Activated CD8-positive, alpha-beta T cell treated with anti-CD3 and anti-CD28 coated beads, Interleukin-2, amount 10 ng/mL, durations not matched to agents 7 days and 5 days (primary cell): Measurements from ENCODE around the gene GPRC5B. TPM values are rescaled to one million over a fixed set of nuclear protein-coding genes. Genes with fewer than 3 reads are reported as not detected.

Source experiments
- ATAC-seq: fragments of 150-1000 bp; cut with Tn5 transposase; one replicate; pipeline ENCODE4 v1.10.0; 2021; ENCODE audit warnings: moderate library complexity
- CTCF ChIA-PET: fragments of 350-600 bp; sonication (Branson Sonifier 250); formaldehyde crosslinking; loops from one replicate; lab custom pipeline; 2021; ENCODE audit warnings: antibody characterized with exemption; lab: Charles Lee
- POLR2A ChIA-PET: fragments of 350-600 bp; sonication (Branson Sonifier 250); formaldehyde crosslinking; loops from one replicate; lab custom pipeline; 2021; ENCODE audit warnings: antibody characterized with exemption; lab: Charles Lee
- DNase-seq: peaks from one replicate; pipeline ENCODE4 v3.0.0-alpha.2; 2020
- H3K27ac Mint-ChIP-seq: one replicate; pipeline ENCODE4 v1.8.0; 2021; ENCODE audit warnings: mild to moderate bottlenecking, mixed read lengths
- H3K27me3 Mint-ChIP-seq: one replicate; pipeline ENCODE4 v1.8.0; 2021; ENCODE audit warnings: low read depth, mixed read lengths
- H3K36me3 Mint-ChIP-seq: one replicate; pipeline ENCODE4 v1.8.0; 2021; ENCODE audit warnings: low read depth, mixed read lengths
- H3K4me1 Mint-ChIP-seq: one replicate; pipeline ENCODE4 v1.8.0; 2021; ENCODE audit warnings: low read depth, mixed read lengths
- H3K4me3 Mint-ChIP-seq: one replicate; pipeline ENCODE4 v1.8.0; 2021; ENCODE audit warnings: mild to moderate bottlenecking, mixed read lengths
- H3K9me3 Mint-ChIP-seq: one replicate; pipeline ENCODE4 v1.8.0; 2022; ENCODE audit warnings: mixed read lengths; ENCODE audit not compliant: insufficient read depth
- total RNA-seq, 2 experiments: library from RNA; stranded (reverse); gene quantifications; one replicate each; pipeline ENCODE4 v1.2.3, GENCODE V29; 2021

Gene GPRC5B
- total RNA-seq, 2 experiments from 2014 or later: not detected

DNA sequence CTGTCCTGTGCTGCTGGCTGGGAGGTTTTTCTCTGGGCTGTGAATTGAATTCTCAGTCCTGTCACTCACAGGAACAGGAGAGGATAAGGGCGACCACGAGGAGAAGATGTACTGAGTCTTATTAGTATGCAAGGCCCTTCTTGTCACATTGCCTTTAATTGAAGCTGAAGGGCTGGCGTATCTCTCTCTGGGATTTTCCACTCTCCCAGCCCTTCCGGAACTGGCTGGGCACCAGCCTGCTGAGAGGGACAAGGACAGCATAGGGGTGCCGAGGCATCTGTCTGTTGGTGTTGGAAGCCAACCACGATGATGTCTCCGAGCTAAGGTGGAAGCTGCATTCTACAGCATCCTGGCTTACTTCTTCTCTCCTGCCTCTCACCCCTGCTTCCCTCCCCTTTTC, 33.2 kb downstream of the GPRC5B start:
- DNase-seq: no peak
- H3K27me3 Mint-ChIP-seq: peaks cover 4% of the 10 kb centered on the region

DNA sequence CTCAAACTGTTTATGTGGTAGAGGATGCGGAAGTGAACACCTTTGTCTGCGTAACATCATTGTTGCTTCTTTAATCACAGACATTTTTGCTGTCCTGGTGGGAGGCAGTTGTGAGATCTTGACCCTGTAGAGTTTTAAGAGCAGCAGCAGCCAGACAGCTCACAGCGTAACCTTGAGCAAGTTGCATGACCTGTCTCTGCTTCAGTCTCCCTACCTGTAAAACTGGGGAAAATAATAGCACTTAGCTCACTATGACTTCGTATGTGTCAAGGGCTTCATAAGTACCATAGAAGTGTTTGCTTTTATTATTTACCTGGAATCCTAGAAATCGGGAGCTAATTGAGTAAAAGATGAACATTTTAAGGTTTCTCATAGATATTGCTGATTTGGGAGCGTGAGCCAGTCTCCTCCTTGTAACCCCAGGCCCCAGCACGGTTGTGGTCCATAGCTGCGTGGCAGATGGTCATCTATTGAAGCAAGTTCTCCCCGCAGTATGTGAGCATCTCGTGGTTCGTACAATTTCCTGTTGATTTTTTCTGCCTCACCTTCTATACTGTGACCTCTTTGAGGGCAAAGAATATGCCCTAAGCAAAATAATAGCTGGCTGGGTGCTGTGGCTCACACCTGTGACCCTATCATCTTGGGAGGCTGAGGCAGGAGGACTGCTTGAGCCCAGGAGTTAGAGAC, 34.4 kb downstream of the GPRC5B start:
- no peak for ATAC-seq

More for the DNA sequence above, 33.2 kb downstream of the GPRC5B start:
- CTCF ChIA-PET: no interaction called here
- H3K36me3 Mint-ChIP-seq: no peaks in the 10 kb centered on the region
- no peak overlapping the region for H3K27ac Mint-ChIP-seq
- no peaks in the 10 kb centered on the region for H3K4me1 Mint-ChIP-seq
- POLR2A ChIA-PET: no interaction called here
- H3K4me3 Mint-ChIP-seq: no peak overlapping the region
- no peaks in the 10 kb centered on the region for H3K9me3 Mint-ChIP-seq
- ATAC-seq: no peak

DNA sequence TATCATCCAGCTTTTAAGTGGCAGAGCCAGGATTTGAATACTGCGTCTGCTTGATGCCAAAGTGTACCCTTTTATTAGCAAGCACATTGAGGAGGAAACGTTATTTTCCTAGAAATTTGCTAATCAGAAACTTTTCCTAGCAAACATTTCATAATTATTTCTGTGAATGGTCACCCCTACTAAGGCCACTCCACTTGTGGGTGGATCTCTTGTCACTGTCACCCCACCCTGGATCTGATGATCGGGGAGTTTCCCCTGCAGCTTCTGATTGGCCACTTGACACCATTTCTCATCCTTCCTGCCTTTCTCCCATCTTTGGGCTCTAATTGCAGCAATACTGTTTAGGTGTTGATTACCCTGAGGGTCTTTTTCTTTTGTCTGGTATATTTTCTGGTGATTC, 35.9 kb downstream of the GPRC5B start:
- CTCF ChIA-PET: no interaction called here
- no peaks in the 10 kb centered on the region for H3K9me3 Mint-ChIP-seq
- no peaks in the 10 kb centered on the region for H3K36me3 Mint-ChIP-seq
- DNase-seq (no peak), ATAC-seq (no peak)
- H3K27me3 Mint-ChIP-seq: peaks cover 4% of the 10 kb centered on the region
- H3K4me3 Mint-ChIP-seq: no peak overlapping the region
- no peak overlapping the region for H3K27ac Mint-ChIP-seq
- H3K4me1 Mint-ChIP-seq: no peaks in the 10 kb centered on the region
- POLR2A ChIA-PET: no interaction called here

More for the DNA sequence above, 34.4 kb downstream of the GPRC5B start:
- DNase-seq: no peak
- no peak overlapping the region for H3K27ac Mint-ChIP-seq
- H3K36me3 Mint-ChIP-seq: no peaks in the 10 kb centered on the region
- peaks cover 4% of the 10 kb centered on the region for H3K27me3 Mint-ChIP-seq
- ChIA-PET POLR2A (no interaction called here), CTCF (interaction anchor here (0.9 kb wide), 1 partner anchor 57 kb away, joined by 3 read pairs; no protein-coding TSS in a partner anchor)
- no peaks in the 10 kb centered on the region for H3K4me1 Mint-ChIP-seq
- H3K4me3 Mint-ChIP-seq: no peak overlapping the region
- no peaks in the 10 kb centered on the region for H3K9me3 Mint-ChIP-seq

DNA sequence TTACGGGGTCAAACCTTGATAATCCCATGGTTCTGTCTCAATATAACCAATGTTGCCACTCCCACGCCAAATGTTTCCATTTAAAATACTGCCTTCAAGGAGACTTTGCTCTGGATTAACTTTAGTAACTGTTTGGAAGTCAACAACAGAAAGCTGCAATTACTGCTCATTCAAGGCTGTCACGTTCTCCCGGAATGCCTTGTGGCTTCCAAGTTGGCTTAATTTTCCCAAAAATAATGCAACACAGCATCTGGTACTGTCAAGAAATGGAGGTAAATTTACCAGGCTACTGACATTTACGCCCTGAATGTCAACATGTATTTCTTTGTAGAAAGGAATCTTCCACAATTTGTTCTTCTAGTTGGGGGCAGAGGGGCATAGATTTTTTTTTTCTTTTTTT, 38.2 kb downstream of the GPRC5B start:
- no peak overlapping the region for H3K4me3 Mint-ChIP-seq
- no peaks in the 10 kb centered on the region for H3K36me3 Mint-ChIP-seq
- POLR2A ChIA-PET: no interaction called here
- no peaks in the 10 kb centered on the region for H3K4me1 Mint-ChIP-seq
- H3K27me3 Mint-ChIP-seq: peaks cover 4% of the 10 kb centered on the region
- CTCF ChIA-PET: no interaction called here
- no peak for DNase-seq
- no peak for ATAC-seq
- H3K27ac Mint-ChIP-seq: no peak overlapping the region
- H3K9me3 Mint-ChIP-seq: no peaks in the 10 kb centered on the region

DNA sequence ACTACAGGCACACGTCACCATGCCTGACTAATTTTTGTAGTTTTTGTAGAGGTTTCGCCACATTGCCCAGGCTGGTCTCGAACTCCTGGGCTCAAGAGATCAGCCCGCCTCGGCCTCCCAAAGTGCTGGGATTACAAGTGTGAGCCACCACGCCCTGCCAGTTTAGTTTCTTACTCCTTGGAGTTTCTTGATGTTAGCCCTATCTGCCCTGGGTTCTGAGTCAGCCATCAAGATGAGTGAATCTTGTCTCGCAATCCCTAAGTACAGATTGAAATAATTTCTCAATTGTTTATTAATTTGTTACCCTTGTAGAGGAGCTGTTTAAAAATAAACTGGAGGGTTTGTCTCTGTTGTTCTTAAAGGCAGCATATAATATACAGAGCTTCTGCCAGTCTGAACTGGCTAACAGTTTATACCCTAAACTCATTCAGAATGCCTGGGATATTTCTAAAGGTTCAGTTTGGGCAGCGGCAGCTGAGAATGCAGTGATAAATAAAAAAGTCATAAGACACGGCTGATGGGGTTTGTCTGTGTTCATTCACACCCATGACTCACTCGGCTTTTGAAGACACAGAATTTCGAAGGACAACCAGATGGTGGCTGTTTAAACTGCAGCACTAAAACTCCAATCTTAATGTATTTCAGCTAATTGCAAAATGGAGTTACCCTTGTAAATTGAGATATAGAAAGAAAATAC, 39.6 kb downstream of the GPRC5B start:
- ATAC-seq (no peak), DNase-seq (no peak)
- no peak overlapping the region for H3K4me3 Mint-ChIP-seq
- ChIA-PET CTCF (no interaction called here), POLR2A (no interaction called here)
- peaks cover 4% of the 10 kb centered on the region for H3K27me3 Mint-ChIP-seq
- no peaks in the 10 kb centered on the region for H3K36me3 Mint-ChIP-seq
- H3K4me1 Mint-ChIP-seq: no peaks in the 10 kb centered on the region
- H3K9me3 Mint-ChIP-seq: no peaks in the 10 kb centered on the region
- no peak overlapping the region for H3K27ac Mint-ChIP-seq

DNA sequence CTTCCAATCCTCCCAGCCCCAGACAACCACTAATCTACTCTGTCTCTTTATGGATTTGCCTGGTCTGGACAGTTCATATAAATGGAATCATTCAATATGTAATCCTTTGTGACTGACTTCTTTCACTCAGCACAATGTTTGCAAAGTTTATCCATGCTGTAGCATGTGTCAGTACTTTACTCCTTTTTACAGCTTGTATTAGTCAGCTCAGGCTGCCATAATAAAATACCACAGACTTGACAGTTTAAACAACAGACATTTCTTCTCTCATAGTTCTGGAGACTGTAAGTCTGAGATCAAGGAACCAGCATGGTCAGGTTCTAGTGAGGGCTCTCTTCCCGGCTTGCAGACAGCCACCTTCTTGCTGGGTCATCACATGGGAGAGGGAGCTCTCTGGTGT, 41.3 kb downstream of the GPRC5B start:
- POLR2A ChIA-PET: no interaction called here
- Mint-ChIP-seq H3K36me3 (no peaks in the 10 kb centered on the region), H3K27me3 (peaks cover 4% of the 10 kb centered on the region), H3K4me3 (no peak overlapping the region), H3K9me3 (no peaks in the 10 kb centered on the region), H3K27ac (no peak overlapping the region), H3K4me1 (no peaks in the 10 kb centered on the region)
- no peak for ATAC-seq
- CTCF ChIA-PET: no interaction called here
- no peak for DNase-seq

DNA sequence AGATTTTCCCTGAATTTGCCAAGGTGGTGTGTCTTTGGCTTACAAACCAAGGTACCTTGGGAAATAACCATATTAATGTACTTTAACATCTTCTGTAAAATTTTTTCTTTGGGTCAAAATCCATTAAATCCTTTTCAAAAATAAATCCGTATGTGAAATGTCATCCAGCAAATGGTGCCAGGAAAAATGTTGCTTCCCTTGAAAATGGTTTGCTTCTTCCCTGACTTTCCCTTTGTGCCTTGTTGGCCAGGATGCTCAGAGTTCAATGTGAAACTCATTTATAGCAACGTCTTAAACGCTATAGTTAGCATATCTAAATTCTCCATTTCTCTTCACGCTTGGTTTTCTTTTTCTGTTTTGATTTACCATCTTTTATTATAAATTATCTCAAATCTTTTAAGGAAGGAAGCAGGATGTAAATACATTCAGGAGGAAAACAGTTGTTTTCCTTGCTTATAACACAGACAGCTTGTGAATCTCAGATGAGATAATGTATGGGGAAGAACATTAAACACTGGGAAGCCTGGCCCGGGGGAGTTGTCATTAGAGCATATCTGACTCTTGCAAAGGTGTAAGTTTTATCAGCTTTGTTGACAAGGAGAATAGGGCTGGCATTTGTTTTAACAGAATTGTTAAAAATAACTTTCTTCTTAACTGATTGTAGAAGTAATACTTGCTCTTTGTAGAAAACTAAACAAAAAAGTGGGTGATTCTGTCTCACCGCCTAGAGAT, 42.1 kb downstream of the GPRC5B start:
- POLR2A ChIA-PET: no interaction called here
- no peaks in the 10 kb centered on the region for H3K36me3 Mint-ChIP-seq
- ATAC-seq (no peak), DNase-seq (no peak)
- H3K4me1 Mint-ChIP-seq: no peaks in the 10 kb centered on the region
- H3K9me3 Mint-ChIP-seq: no peaks in the 10 kb centered on the region
- no peak overlapping the region for H3K27ac Mint-ChIP-seq
- H3K27me3 Mint-ChIP-seq: peaks cover 4% of the 10 kb centered on the region
- CTCF ChIA-PET: no interaction called here
- H3K4me3 Mint-ChIP-seq: no peak overlapping the region

DNA sequence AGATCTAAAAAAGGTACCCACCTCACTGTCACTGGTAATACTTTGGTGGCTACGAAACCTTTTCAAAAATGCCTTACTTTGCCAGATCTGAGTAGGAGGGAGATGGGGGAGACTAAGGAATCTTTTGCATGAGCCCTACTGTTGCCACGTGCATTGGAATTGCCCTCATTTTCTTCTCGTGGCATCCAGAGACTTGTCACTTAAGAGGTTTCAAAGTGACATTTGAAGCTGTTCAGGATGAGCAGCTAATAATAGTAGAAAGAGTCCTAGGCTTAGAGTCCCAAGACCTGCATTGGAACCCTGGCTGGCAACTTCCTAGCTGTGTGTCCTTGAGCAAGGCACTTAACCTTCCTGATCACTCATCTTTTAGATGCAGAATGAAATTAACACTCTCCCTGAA, 43.5 kb downstream of the GPRC5B start:
- Mint-ChIP-seq H3K27ac (no peak overlapping the region), H3K4me1 (no peaks in the 10 kb centered on the region), H3K4me3 (no peak overlapping the region), H3K36me3 (no peaks in the 10 kb centered on the region), H3K27me3 (no peaks in the 10 kb centered on the region), H3K9me3 (no peaks in the 10 kb centered on the region)
- POLR2A ChIA-PET: no interaction called here
- no peak for DNase-seq
- no peak for ATAC-seq
- CTCF ChIA-PET: no interaction called here

DNA sequence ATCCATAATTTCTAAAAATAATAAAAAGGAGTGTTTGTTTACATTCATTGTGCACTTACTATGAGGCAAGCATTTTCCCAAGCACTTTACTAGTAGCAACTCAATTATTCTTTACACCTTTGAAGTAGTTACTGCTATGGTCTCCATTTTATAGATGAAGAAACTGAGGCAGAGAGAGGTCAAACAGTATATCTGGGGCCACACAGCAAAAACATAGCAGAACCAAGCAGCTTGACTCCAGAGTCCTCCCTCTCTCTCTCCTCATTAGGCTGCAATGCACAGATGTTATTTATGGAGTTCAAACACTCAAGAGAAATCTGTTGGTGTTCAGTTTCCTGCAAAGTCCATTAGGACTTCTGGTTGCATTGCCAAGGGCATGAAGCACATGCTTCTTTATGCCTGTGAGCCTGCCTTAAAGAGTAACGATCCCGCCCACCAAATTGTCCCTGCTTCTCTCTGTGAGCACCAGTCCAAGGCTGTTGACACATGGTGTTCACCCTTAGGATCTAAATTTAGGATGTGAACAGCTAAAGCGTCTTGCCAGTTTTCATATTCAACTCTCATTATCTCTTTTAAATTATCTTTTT, 44.0 kb downstream of the GPRC5B start:
- CTCF ChIA-PET: no interaction called here
- H3K4me1 Mint-ChIP-seq: no peaks in the 10 kb centered on the region
- H3K36me3 Mint-ChIP-seq: no peaks in the 10 kb centered on the region
- POLR2A ChIA-PET: no interaction called here
- no peaks in the 10 kb centered on the region for H3K27me3 Mint-ChIP-seq
- H3K27ac Mint-ChIP-seq: no peak overlapping the region
- DNase-seq: no peak
- no peak overlapping the region for H3K4me3 Mint-ChIP-seq
- no peaks in the 10 kb centered on the region for H3K9me3 Mint-ChIP-seq
- no peak for ATAC-seq

DNA sequence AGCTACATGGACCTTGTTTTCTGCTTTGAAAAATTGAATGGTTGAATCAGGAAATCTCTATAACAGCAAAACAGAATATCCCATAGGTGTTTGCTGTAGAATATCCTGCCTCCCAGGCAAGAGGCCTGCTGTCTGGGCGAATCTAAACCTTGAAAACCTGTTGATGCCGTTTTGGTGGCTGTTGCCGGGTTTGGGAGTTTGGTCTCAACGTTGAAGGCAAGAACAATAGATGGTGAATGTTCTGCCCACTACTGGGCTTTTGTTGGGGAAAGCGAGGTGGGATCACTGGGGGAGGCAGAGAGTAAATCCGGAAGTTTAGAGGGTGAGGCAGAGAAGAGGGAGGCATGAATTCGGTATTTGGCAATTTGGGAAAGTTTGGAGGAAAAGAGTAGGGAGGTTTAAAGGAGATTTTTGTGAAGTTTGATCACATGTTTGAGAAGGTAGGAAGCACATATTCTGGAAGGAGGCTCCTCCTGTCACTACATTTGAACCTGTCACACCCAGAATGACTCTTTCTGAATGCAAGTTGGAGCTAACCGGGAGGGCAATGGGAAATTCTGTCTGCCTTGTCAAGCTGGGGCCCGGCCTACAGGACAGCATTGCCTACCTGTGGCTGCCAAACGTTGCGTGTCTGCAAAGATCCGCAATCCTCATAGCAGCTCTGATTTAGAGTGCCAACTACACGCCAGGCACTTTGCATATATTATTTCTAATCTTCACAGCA, 46.5 kb downstream of the GPRC5B start:
- no peaks in the 10 kb centered on the region for H3K9me3 Mint-ChIP-seq
- H3K36me3 Mint-ChIP-seq: no peaks in the 10 kb centered on the region
- H3K27me3 Mint-ChIP-seq: no peaks in the 10 kb centered on the region
- POLR2A ChIA-PET: no interaction called here
- DNase-seq (no peak), ATAC-seq (no peak)
- no peaks in the 10 kb centered on the region for H3K4me1 Mint-ChIP-seq
- CTCF ChIA-PET: no interaction called here
- H3K27ac Mint-ChIP-seq: no peak overlapping the region
- H3K4me3 Mint-ChIP-seq: no peak overlapping the region

DNA sequence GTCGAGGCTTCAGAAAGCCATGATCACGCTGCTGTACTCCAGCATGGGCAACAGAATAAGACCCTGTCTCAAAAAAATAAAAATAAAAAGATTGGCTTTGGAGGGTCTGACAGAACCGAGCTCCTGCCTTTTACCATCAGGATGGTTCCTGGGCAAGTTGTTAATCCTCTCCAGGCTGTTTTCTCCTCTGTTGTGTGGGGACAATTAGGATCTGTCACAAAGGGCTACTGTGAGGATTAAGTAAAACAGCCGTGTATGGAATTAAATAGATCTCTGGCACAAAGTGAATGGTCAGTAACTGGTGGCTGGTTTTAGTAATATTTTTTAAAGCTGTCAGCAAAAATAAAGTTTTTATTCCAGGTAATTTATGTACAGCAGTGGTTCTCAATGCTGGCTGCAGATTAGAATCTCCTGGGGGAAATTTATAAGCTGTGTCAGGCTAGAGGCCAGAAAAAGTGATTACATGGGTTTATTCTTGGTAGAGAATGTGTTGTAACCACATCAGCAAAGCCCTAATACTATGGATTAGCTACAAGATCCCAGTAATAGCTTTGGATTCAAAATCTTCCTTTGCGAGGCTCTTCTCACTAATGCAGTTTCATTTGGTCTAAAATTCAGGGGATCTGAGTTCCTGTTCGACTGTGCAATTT, 47.2 kb downstream of the GPRC5B start:
- Mint-ChIP-seq H3K27me3 (no peaks in the 10 kb centered on the region), H3K36me3 (no peaks in the 10 kb centered on the region), H3K9me3 (no peaks in the 10 kb centered on the region), H3K4me3 (no peak overlapping the region), H3K27ac (no peak overlapping the region), H3K4me1 (no peaks in the 10 kb centered on the region)
- no peak for DNase-seq
- ATAC-seq: no peak
- ChIA-PET CTCF (no interaction called here), POLR2A (interaction anchor here (0.5 kb wide), 1 partner anchor 915 kb away, joined by 3 read pairs; no protein-coding TSS in a partner anchor)
